AG04449 (cell line): ENCODE measurements around the gene ZNF813.
A peak's percentile ranks its signal among the peaks of the same experiment; 100 is the strongest.
"Not testable (repeated sequence)": the region's sequence is repeated elsewhere in the genome, so short reads cannot be mapped to it uniquely, and the experiment has no call there.

Source experiments
- CTCF ChIA-PET: fragments of 350-600 bp; formaldehyde crosslinking; extraction: SDS; loops from one replicate; lab custom pipeline; 2021; ENCODE audit warnings: antibody characterized with exemption; lab: Yijun Ruan, JAX
- POLR2A ChIA-PET: fragments of 400-600, 350-600 bp; formaldehyde crosslinking; extraction: SDS; loops from one replicate; lab custom pipeline; 2020; ENCODE audit warnings: antibody characterized with exemption, inconsistent platforms; lab: Yijun Ruan, JAX
- DNase-seq: peaks from one replicate; pipeline ENCODE4 v3.0.0-alpha.2; 2010; ENCODE audit warnings: low read depth, low spot score
- H3K4me3 ChIP-seq: 2 replicates; pipeline ENCODE4 v1.5.1; 2011; ENCODE audit warnings: low read depth, mild to moderate bottlenecking, control low read depth, low read length
- CTCF ChIP-seq: IDR thresholded peaks from one replicate; pipeline ENCODE4 v1.5.1; 2011; ENCODE audit warnings: mild to moderate bottlenecking, moderate library complexity, low read length, control low read depth, inconsistent platforms; ENCODE audit not compliant: insufficient read depth; ENCODE audit errors: missing control alignments

The ZNF813 gene

DNA sequence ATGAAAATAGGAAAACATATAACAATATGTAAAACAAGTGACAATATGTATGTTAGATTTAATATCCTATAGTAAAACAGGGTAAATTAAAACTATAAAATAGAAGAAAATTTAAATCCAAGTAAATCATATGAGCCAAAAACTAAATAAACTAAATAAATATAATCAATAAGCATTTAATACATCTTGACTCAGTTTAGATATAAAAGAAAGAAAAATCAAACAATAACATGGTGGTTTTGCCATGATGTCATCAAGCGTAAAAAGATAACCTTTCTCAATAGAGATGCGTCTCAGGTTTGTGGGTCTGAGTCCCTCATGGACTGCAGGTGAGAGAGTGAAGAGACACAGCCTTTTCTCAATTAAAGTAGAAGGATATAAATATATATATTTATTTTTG is 43.8 kb downstream of the ZNF813 start:
- POLR2A ChIA-PET, result no interaction called here
- no peak for TF ChIP-seq CTCF
- no peak overlapping the region for H3K4me3 ChIP-seq
- DNase-seq, result no peak
- CTCF ChIA-PET, result interaction anchor here (1.0 to 1.2 kb wide), 2 partner anchors 78 to 316 kb away, joined by 3 to 4 read pairs; no protein-coding TSS in a partner anchor

DNA sequence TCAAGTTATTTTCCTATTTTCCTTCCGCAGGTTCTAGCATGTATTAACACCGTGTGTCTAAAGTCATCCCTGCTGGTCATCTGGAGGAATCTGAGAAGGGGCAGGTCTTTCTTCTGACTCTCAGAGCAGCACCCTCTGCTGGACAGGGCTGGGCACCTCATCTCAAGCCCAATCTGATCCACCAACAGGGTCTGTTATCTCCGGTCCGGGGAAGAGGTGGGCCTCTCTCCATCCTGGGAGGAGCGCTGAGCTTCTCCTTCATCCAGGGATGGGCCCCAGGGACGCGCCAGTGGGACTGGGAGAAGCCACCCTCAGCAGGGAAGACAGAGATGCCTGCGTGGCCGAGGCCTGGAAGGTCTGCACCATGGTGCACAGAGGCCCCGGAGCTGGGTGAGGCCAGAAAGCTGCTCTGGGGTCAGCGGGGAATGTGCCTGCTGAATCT is 44.4 kb downstream of the ZNF813 start:
- TF ChIP-seq CTCF, result peak; percentile 55
- CTCF ChIA-PET, result interaction anchor here (1.0 to 1.2 kb wide), 2 partner anchors 78 to 317 kb away, joined by 3 to 4 read pairs; no protein-coding TSS in a partner anchor
- no peak for DNase-seq

GRCh38 chr19:53515047-53515446 is 47.5 kb downstream of the ZNF813 start:
- CTCF ChIA-PET, POLR2A ChIA-PET, DNase-seq, H3K4me3 ChIP-seq: not testable (repeated sequence)

More for the DNA sequence above, 44.4 kb downstream of the ZNF813 start:
- POLR2A ChIA-PET, result no interaction called here
- H3K4me3 ChIP-seq, result no peak overlapping the region

GRCh38 chr19:53517114-53517741 is 49.7 kb downstream of the ZNF813 start:
- H3K4me3 ChIP-seq, result no peak overlapping the region
- POLR2A ChIA-PET, result no interaction called here
- CTCF ChIA-PET, result no interaction called here
- TF ChIP-seq CTCF, result no peak
- no peak for DNase-seq

DNA sequence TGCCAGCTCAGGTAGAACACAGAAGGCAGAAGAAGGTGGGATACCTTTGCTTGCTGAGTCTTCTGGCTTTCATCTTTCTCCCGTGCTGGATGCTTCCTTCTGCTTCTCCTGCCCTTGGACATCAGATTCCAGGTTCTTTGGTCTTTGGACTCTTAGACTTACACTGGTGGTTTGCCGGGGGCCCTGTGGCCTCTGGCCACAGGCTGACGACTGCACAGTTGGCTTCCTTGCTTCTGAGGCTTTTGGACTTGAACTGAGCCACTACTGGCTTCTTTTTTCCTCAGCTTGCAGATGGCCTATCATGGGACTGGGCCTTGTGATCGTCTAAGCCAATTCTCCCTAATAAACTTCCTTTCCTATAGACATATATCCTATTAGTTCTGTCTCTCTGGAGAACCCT is 50.6 kb downstream of the ZNF813 start:
- CTCF ChIA-PET, result no interaction called here
- TF ChIP-seq CTCF, result no peak
- DNase-seq, result no peak
- no peak overlapping the region for H3K4me3 ChIP-seq
- POLR2A ChIA-PET, result no interaction called here

GRCh38 chr19:53518716-53519115 is 51.2 kb downstream of the ZNF813 start:
- DNase-seq, result no peak
- POLR2A ChIA-PET, result no interaction called here
- no peak overlapping the region for H3K4me3 ChIP-seq
- CTCF ChIA-PET, result no interaction called here
- no peak for TF ChIP-seq CTCF

GRCh38 chr19:53519446-53519845 is 51.9 kb downstream of the ZNF813 start:
- no peak for TF ChIP-seq CTCF
- DNase-seq, result no peak
- ChIA-PET POLR2A (no interaction called here), CTCF (interaction anchor here (2.0 kb wide), 1 partner anchor 9 kb away, joined by 5 read pairs; no protein-coding TSS in a partner anchor)
- no peak overlapping the region for H3K4me3 ChIP-seq
